OCI-LY1 (cell line): ENCODE measurements around the gene GDPD4.

Experiments used
- CTCF ChIP-seq: fragments of 200-600 bp; sonication (generic), shearing (Covaris generic); IDR thresholded peaks from 2 replicates; pipeline ENCODE4 v1.5.1; 2017; ENCODE audit warnings: mild to moderate bottlenecking, antibody characterized with exemption, low read length, moderate library complexity, mixed read lengths
- EZH2 ChIP-seq: fragments of 200-600 bp; sonication (generic), shearing (Covaris generic); IDR thresholded peaks from 2 replicates; pipeline ENCODE4 v1.8.0; 2017; ENCODE audit warnings: borderline replicate concordance, mixed run types, mild to moderate bottlenecking, antibody characterized with exemption, low read length, moderate library complexity, mixed read lengths

DNA sequence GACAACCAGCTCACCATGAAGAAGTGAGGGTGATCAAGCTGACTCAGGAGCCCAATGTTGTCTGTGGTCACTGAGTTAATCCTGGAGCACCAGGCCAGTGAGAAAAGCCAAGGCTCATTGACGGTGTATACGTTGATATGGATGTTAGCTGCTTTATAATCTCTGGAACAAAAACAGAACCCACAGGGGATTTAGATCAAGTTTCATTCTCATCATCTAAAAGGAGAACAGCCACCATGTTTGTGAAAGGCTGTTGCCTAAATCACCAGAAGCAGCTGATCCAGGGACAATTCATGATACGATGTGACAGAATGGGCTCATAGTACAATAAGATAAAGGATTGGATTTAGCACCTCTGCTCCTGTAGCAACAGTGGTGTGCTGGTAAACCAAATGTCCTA is 68.5 kb downstream of the GDPD4 start:
- TF ChIP-seq CTCF (no peak), EZH2 (no peak)
